Measurements from ENCODE around the gene TMBIM1.

The TMBIM1 gene

GRCh38 chr2:218229239-218229638 is 63.1 kb downstream of the TMBIM1 start:
- ChIA-PET CTCF (interaction anchor here (0.6 to 2.0 kb wide), 6 partner anchors 10 to 1229 kb away, joined by 3 to 9 read pairs (median 4); no protein-coding TSS in a partner anchor), POLR2A (interaction anchor here (1.0 kb wide), 1 partner anchor 13 kb away, joined by 4 read pairs; no protein-coding TSS in a partner anchor)
- Histone ChIP-seq H3K9me3 (ENCODE audit: control insufficient read depth, insufficient read depth, low read depth, low read length) (no peaks in the 10 kb centered on the region), H3K4me3 (ENCODE audit: low read depth, low read length) (no peak overlapping the region), H3K27ac (ENCODE audit: extremely low read depth, low read depth, low read length) (no peak overlapping the region), H3K4me1 (ENCODE audit: control insufficient read depth, insufficient read depth, low read length) (peaks cover 8% of the 10 kb centered on the region), H3K36me3 (ENCODE audit: control insufficient read depth in 2 of 2, insufficient read depth in 1 of 2, low read length in 2 of 2) (peaks cover 48 to 89% of the 10 kb centered on the region in 2 experiments)
- TF ChIP-seq ZNF121 (tag by site-specific recombination; IDR thresholded peaks at IDR 0.05) (no peak), ZNF174 (tag by site-specific recombination; IDR thresholded peaks at IDR 0.05) (no peak), ZNF768 (tag by site-specific recombination; IDR thresholded peaks at IDR 0.05) (no peak), ZNF324 (tag by site-specific recombination; IDR thresholded peaks at IDR 0.05) (no peak), ZNF621 (tag by site-specific recombination; IDR thresholded peaks at IDR 0.05) (no peak), PBX3 (CRISPR knock-in tag; IDR thresholded peaks at IDR 0.05) (no peak), SP2 (tag by site-specific recombination; IDR thresholded peaks at IDR 0.05) (no peak), MEIS1 (CRISPR knock-in tag; IDR thresholded peaks at IDR 0.05; ENCODE audit: borderline replicate concordance) (no peak), ZNF433 (tag by site-specific recombination; IDR thresholded peaks at IDR 0.05; ENCODE audit: low read depth) (no peak), ZNF311 (tag by site-specific recombination; IDR thresholded peaks at IDR 0.05; ENCODE audit: borderline replicate concordance) (no peak), MZF1 (tag by site-specific recombination; IDR thresholded peaks at IDR 0.05; ENCODE audit: borderline replicate concordance) (no peak), ZNF223 (tag by site-specific recombination; IDR thresholded peaks at IDR 0.05) (no peak), KLF10 (tag by site-specific recombination; IDR thresholded peaks at IDR 0.05) (no peak), ZNF560 (tag by site-specific recombination; IDR thresholded peaks at IDR 0.05; ENCODE audit: borderline replicate concordance) (no peak)

GRCh38 chr2:218228366-218229090 is 63.8 kb downstream of the TMBIM1 start:
- Histone ChIP-seq H3K36me3 (ENCODE audit: control insufficient read depth in 2 of 2, insufficient read depth in 1 of 2, low read length in 2 of 2) (peaks cover 41 to 87% of the 10 kb centered on the region in 2 experiments), H3K4me1 (ENCODE audit: control insufficient read depth, insufficient read depth, low read length) (peaks cover 8% of the 10 kb centered on the region), H3K27ac (ENCODE audit: extremely low read depth, low read depth, low read length) (no peak overlapping the region), H3K9me3 (ENCODE audit: control insufficient read depth, insufficient read depth, low read depth, low read length) (no peaks in the 10 kb centered on the region), H3K4me3 (ENCODE audit: low read depth, low read length) (no peak overlapping the region)
- no peak for TF ChIP-seq ZNF501 (tag by site-specific recombination; IDR thresholded peaks at IDR 0.05)
- no peak for TF ChIP-seq ZNF510 (tag by site-specific recombination; IDR thresholded peaks at IDR 0.05; ENCODE audit: insufficient replicate concordance)
- peak; percentile 55; the same call in 1 of the 2 replicates for TF ChIP-seq ZNF629 (tag by site-specific recombination; IDR thresholded peaks at IDR 0.05)
- POLR2A ChIA-PET, result no interaction called here
- CTCF ChIA-PET, result no interaction called here

GRCh38 chr2:218226903-218227302 is 65.4 kb downstream of the TMBIM1 start:
- CTCF ChIA-PET, result interaction anchor here (0.7 kb wide), 1 partner anchor 59 kb away, joined by 3 read pairs; no protein-coding TSS in a partner anchor
- peaks cover 34 to 79% of the 10 kb centered on the region in 2 experiments for H3K36me3 ChIP-seq (ENCODE audit: control insufficient read depth in 2 of 2, insufficient read depth in 1 of 2, low read length in 2 of 2)
- POLR2A ChIA-PET, result interaction anchor here (2.0 kb wide), 1 partner anchor 10 kb away, joined by 9 read pairs; the partner anchor contains the start of gene ARPC2
- no peak overlapping the region for H3K27ac ChIP-seq (ENCODE audit: extremely low read depth, low read depth, low read length)
- no peaks in the 10 kb centered on the region for H3K9me3 ChIP-seq (ENCODE audit: control insufficient read depth, insufficient read depth, low read depth, low read length)
- H3K4me3 ChIP-seq (ENCODE audit: low read depth, low read length), result no peak overlapping the region
- peaks cover 21% of the 10 kb centered on the region for H3K4me1 ChIP-seq (ENCODE audit: control insufficient read depth, insufficient read depth, low read length)
- no peak for TF ChIP-seq ZNF639 (tag by site-specific recombination; IDR thresholded peaks at IDR 0.05)
- TF ChIP-seq GFI1B (tag by site-specific recombination; IDR thresholded peaks at IDR 0.05), result no peak
- TF ChIP-seq ZNF580 (tag by site-specific recombination; IDR thresholded peaks at IDR 0.05), result no peak
- no peak for TF ChIP-seq ZNF138 (tag by site-specific recombination; IDR thresholded peaks at IDR 0.05; ENCODE audit: borderline replicate concordance)
- TF ChIP-seq HOXD13 (CRISPR knock-in tag; IDR thresholded peaks at IDR 0.05; ENCODE audit: borderline replicate concordance), result no peak
- TF ChIP-seq ZNF26 (tag by site-specific recombination; IDR thresholded peaks at IDR 0.05), result no peak
- TF ChIP-seq AEBP2 (tag by site-specific recombination; IDR thresholded peaks at IDR 0.05; ENCODE audit: borderline replicate concordance), result no peak
- TF ChIP-seq ZNF10 (tag by site-specific recombination; IDR thresholded peaks at IDR 0.05), result no peak
- TF ChIP-seq ZNF140 (tag by site-specific recombination; IDR thresholded peaks at IDR 0.05), result no peak
- TF ChIP-seq ZBTB1 (tag by site-specific recombination; IDR thresholded peaks at IDR 0.05), result no peak
